PFSK-1 (cell line): ENCODE results near the gene ABHD15.

ENCODE experiments used
- FOXP2 ChIP-seq: optimal IDR thresholded peaks from 2 replicates; pipeline ENCODE3; 2011; ENCODE audit warnings: borderline replicate concordance, control low read depth, inconsistent platforms; ENCODE audit not compliant: insufficient read depth; ENCODE audit errors: extremely low read length, extremely low read depth
- POLR2AphosphoS5 ChIP-seq: IDR thresholded peaks from 2 replicates; pipeline ENCODE4 v1.6.1; 2012; ENCODE audit warnings: low read depth, mild to moderate bottlenecking, control low read depth, low read length, moderate library complexity
- REST ChIP-seq, 2 experiments: IDR thresholded peaks; 2 replicates each; pipeline versions ENCODE4 v1.6.1 to v1.8.0; 2011 to 2012; ENCODE audit warnings: low read depth in 2 of 2, low read length in 2 of 2, control low read depth in 1 of 2, inconsistent platforms in 1 of 2, mild to moderate bottlenecking in 1 of 2, moderate library complexity in 1 of 2; ENCODE audit not compliant: insufficient read depth in 1 of 2
- SIN3A ChIP-seq: IDR thresholded peaks from 2 replicates; pipeline ENCODE4 v1.6.1; 2012; ENCODE audit warnings: mild to moderate bottlenecking, low read length, moderate library complexity, borderline replicate concordance; ENCODE audit not compliant: insufficient read depth
- TAF1 ChIP-seq: IDR thresholded peaks from 2 replicates; pipeline ENCODE4 v1.6.1; 2012; ENCODE audit warnings: low read length, control low read depth, borderline replicate concordance; ENCODE audit not compliant: insufficient read depth

The ABHD15 gene

GRCh38 chr17:29603109-29603674 is 36.4 kb upstream of the ABHD15 start:
- TF ChIP-seq FOXP2: no peak
- no peak for TF ChIP-seq SIN3A
- TF ChIP-seq REST (IDR thresholded peaks at IDR 0.05; ENCODE audit: insufficient read depth in 1 of 2, low read depth in 2 of 2, low read length in 2 of 2): no peak
- TF ChIP-seq POLR2AphosphoS5: no peak
- TF ChIP-seq TAF1: no peak

GRCh38 chr17:29597361-29598172 is 30.7 kb upstream of the ABHD15 start:
- no peak for TF ChIP-seq POLR2AphosphoS5
- TF ChIP-seq REST (IDR thresholded peaks at IDR 0.05; ENCODE audit: insufficient read depth in 1 of 2, low read depth in 2 of 2, low read length in 2 of 2): no peak
- TF ChIP-seq TAF1: no peak
- no peak for TF ChIP-seq SIN3A
- no peak for TF ChIP-seq FOXP2

GRCh38 chr17:29596811-29597210 is 30.0 kb upstream of the ABHD15 start:
- no peak for TF ChIP-seq POLR2AphosphoS5
- no peak for TF ChIP-seq TAF1
- TF ChIP-seq SIN3A: no peak
- no peak for TF ChIP-seq REST (IDR thresholded peaks at IDR 0.05; ENCODE audit: insufficient read depth in 1 of 2, low read depth in 2 of 2, low read length in 2 of 2)
- TF ChIP-seq FOXP2: no peak

- TF ChIP-seq FOXP2 (no peak), REST (IDR thresholded peaks at IDR 0.05; ENCODE audit: insufficient read depth in 1 of 2, low read depth in 2 of 2, low read length in 2 of 2) (no peak), TAF1 (no peak), SIN3A (no peak), POLR2AphosphoS5 (no peak)
Observed at GRCh38 chr17:29595943-29596774, 29.3 kb upstream of the ABHD15 start.
